HepG2 (cell line): ENCODE measurements around the gene MSI2. TPM values are rescaled to one million over a fixed set of nuclear protein-coding genes. Genes with fewer than 3 reads are reported as not detected.

Experiments used
- ATF7-NPFF ChIP-seq: sonication (generic); formaldehyde crosslinking; IDR thresholded peaks from 2 replicates; pipeline ENCODE4 v1.8.1; 2023; ENCODE audit warnings: mild to moderate bottlenecking, low read depth, missing genetic modification reagents, moderate library complexity
- EED ChIP-seq: sonication (generic); formaldehyde crosslinking; IDR thresholded peaks from 2 replicates; pipeline ENCODE4 v1.5.0; 2020; ENCODE audit warnings: mild to moderate bottlenecking, missing genetic modification reagents
- ELF1 ChIP-seq: sonication (generic); formaldehyde crosslinking; IDR thresholded peaks from 2 replicates; pipeline ENCODE4 v1.4.0; 2020; ENCODE audit warnings: missing genetic modification reagents
- ELF4 ChIP-seq: sonication (generic); formaldehyde crosslinking; IDR thresholded peaks from 2 replicates; pipeline ENCODE4 v1.5.0; 2020; ENCODE audit warnings: missing genetic modification reagents, mild to moderate bottlenecking, moderate library complexity, borderline replicate concordance
- FOXM1 ChIP-seq: sonication (generic); formaldehyde crosslinking; IDR thresholded peaks from 2 replicates; pipeline ENCODE4 v1.5.0; 2020; ENCODE audit warnings: missing genetic modification reagents
- GLI4 ChIP-seq: sonication (generic); formaldehyde crosslinking; IDR thresholded peaks from 2 replicates; pipeline ENCODE4 v1.5.1; 2020; ENCODE audit warnings: missing genetic modification reagents, mild to moderate bottlenecking, moderate library complexity, borderline replicate concordance
- GPN1 ChIP-seq: sonication (generic); formaldehyde crosslinking; IDR thresholded peaks from 2 replicates; pipeline ENCODE4 v1.5.1; 2020; ENCODE audit warnings: missing genetic modification reagents, borderline replicate concordance
- MNT ChIP-seq: fragments of 450-650 bp; IDR thresholded peaks from 2 replicates; pipeline ENCODE4 v1.6.1; 2016
- NBN ChIP-seq: fragments of 450-650 bp; conservative IDR thresholded peaks from 2 replicates; pipeline ENCODE4 v1.6.1; 2017
- RBM39 ChIP-seq: fragments of 200-400 bp; formaldehyde crosslinking; IDR thresholded peaks from one replicate; pipeline ENCODE4 v1.6.1; 2018; ENCODE audit warnings: antibody characterized with exemption, mild to moderate bottlenecking, low read depth, low read length; ENCODE audit not compliant: poor library complexity, severe bottlenecking
- SMAD9 ChIP-seq: sonication (generic); formaldehyde crosslinking; IDR thresholded peaks from 2 replicates; pipeline ENCODE4 v1.5.1; 2020; ENCODE audit warnings: mild to moderate bottlenecking, missing genetic modification reagents
- SNRNP70 ChIP-seq: fragments of 200-400 bp; formaldehyde crosslinking; IDR thresholded peaks from 2 replicates; pipeline ENCODE4 v1.6.1; 2017; ENCODE audit warnings: mild to moderate bottlenecking, low read depth, low read length, moderate library complexity
- TFAP4 ChIP-seq: sonication (generic); IDR thresholded peaks from 2 replicates; pipeline ENCODE4 v1.6.1; 2016; ENCODE audit warnings: low read depth, borderline replicate concordance
- THAP9 ChIP-seq: sonication (generic); formaldehyde crosslinking; IDR thresholded peaks from 2 replicates; pipeline ENCODE4; 2020; ENCODE audit warnings: missing genetic modification reagents, mild to moderate bottlenecking, borderline replicate concordance
- ZFP37 ChIP-seq: sonication (generic); formaldehyde crosslinking; IDR thresholded peaks from 2 replicates; pipeline ENCODE4 v1.4.0; 2020; ENCODE audit warnings: missing genetic modification reagents, borderline replicate concordance
- ZNF382 ChIP-seq: sonication (generic); formaldehyde crosslinking; IDR thresholded peaks from 2 replicates; pipeline ENCODE4 v1.5.0; 2020; ENCODE audit warnings: missing genetic modification reagents, mild to moderate bottlenecking, borderline replicate concordance
- ZNF547 ChIP-seq: sonication (generic); formaldehyde crosslinking; IDR thresholded peaks from 2 replicates; pipeline ENCODE4 v1.5.1; 2020; ENCODE audit warnings: mild to moderate bottlenecking, missing genetic modification reagents
- ZNF557 ChIP-seq: sonication (generic); formaldehyde crosslinking; IDR thresholded peaks from 2 replicates; pipeline ENCODE4 v1.4.0; 2020; ENCODE audit warnings: missing genetic modification reagents
- ZNF710 ChIP-seq: sonication (generic); formaldehyde crosslinking; IDR thresholded peaks from 2 replicates; pipeline ENCODE4 v1.5.0; 2020; ENCODE audit warnings: mild to moderate bottlenecking, missing genetic modification reagents, borderline replicate concordance
- ZNF784 ChIP-seq: sonication (generic); formaldehyde crosslinking; IDR thresholded peaks from 2 replicates; pipeline ENCODE4 v1.5.1; 2020; ENCODE audit warnings: missing genetic modification reagents, mild to moderate bottlenecking, borderline replicate concordance
- ZNF841 ChIP-seq: sonication (generic); formaldehyde crosslinking; IDR thresholded peaks from 2 replicates; pipeline ENCODE4 v1.8.1; 2023; ENCODE audit warnings: missing genetic modification reagents, borderline replicate concordance
- polyA plus RNA-seq, 8 experiments: library from polyadenylated mRNA; depleted of rRNA in 3 of 8; stranded (reverse) in 7 of 8; unstranded in 1 of 8; fragments of >200 nt; fragmentation: Illumina TruSeq in 4 of 8; extraction: Trizol in 4 of 8; gene quantifications; 2 replicates each; pipeline versions ENCODE4 v1.2.1 to v1.2.3, GENCODE V29; 2011 to 2016; ENCODE audit warnings: low read depth in 4 of 8, missing spikeins in 1 of 8, mixed read lengths in 1 of 8; ENCODE audit not compliant: insufficient read depth in 1 of 8
- total RNA-seq, 5 experiments: library from RNA; depleted of rRNA; stranded (reverse); fragments of >200 nt; fragmentation: Illumina TruSeq; extraction: Trizol; gene quantifications; 2 replicates each; pipeline ENCODE4 v1.2.3, GENCODE V29; 2016; ENCODE audit warnings: low read depth in 1 of 5

The MSI2 gene
- total and polyA plus RNA-seq, 2 of the 13 experiments (the other 11 are each of a cell fraction or from before 2014, with no cell fraction given) = 77.5 to 78.4 TPM

- TF ChIP-seq MNT (no peak), ZNF382 (CRISPR knock-in tag) (no peak), SNRNP70 (no peak), NBN (no peak), RBM39 (no peak), THAP9 (CRISPR knock-in tag) (no peak), ZNF710 (CRISPR knock-in tag) (peak; percentile 97), SMAD9 (CRISPR knock-in tag) (no peak), ELF1 (CRISPR knock-in tag) (no peak), ZFP37 (no peak), FOXM1 (CRISPR knock-in tag) (no peak), ELF4 (CRISPR knock-in tag) (no peak), ZNF557 (peak; percentile 68; the same call in 1 of the 2 replicates), GLI4 (no peak), ZNF841 (CRISPR knock-in tag) (no peak), TFAP4 (no peak), ATF7-NPFF (CRISPR knock-in tag) (0 out of 2 replicates have a peak, but pooled peaks have one; percentile 31), GPN1 (no peak), ZNF547 (CRISPR knock-in tag) (no peak), ZNF784 (no peak), EED (CRISPR knock-in tag) (no peak)
These were observed 321.7 kb downstream of the MSI2 start (continued) for GRCh38 chr17:57577751-57578607.
